ENCODE data around the gene ATP11C.
"Not testable (repeated sequence)": the region's sequence is repeated elsewhere in the genome, so short reads cannot be mapped to it uniquely, and the experiment has no call there.

The ATP11C gene

GRCh38 chrX:139932901-139933796, at the start of gene ATP11C:
Gene ATP11C, minus strand, starts transcription at chrX:139933053. Its CDS starts 1,011 bp downstream, at chrX:139932042.
- peak; percentile 47 for DNase-seq

- DNase-seq, result no peak
Observed at GRCh38 chrX:139974471-139974870, 41.6 kb upstream of the ATP11C start.

DNA sequence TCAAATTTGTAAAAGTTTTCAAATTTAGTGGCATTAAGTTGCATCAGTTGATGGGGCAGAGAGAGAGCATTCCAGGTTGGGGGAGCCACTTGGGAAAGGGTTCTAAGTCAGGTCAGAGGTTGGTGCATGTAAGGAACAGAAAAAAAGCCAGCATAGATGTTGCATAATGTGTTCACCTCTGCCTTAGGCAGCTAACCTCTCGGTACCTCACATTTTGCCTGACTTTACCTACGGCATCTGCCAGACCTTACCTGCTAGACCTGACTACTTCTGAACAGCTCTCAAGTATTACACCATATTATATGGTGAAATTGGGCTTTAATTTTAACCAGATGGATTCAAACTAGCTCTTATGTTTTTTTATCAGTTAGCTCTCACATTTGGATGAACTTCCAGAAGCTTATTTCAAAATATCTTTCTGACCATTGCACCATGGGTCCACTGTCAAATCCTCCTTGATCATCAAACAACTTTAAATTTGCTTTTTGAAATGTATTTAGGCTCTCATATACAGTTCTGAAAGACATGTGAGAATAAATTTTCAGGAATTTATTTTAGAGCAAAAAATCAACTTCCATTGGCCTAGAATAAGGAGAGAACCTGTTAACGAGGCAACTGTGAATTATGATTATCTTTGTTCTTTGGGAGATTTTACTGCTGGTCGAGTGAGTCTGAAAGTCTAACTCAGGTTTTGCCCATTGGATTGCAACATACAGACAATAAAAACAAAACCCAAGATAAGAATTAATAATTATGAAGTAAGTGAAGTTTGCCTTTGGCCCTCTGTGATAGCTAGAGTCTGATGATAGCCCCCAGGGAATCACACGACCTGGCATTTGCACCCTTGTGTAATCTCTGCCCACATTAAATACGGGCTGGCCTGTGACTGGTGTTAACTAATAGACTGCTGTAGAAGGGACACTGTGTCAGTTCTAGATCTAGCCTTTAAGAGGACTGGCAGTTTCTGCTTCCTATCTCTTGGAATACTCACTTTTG, 40.1 kb upstream of the ATP11C start:
- DNase-seq, result no peak

- no peak for DNase-seq
Observed at GRCh38 chrX:139972113-139972512, 39.3 kb upstream of the ATP11C start.

DNA sequence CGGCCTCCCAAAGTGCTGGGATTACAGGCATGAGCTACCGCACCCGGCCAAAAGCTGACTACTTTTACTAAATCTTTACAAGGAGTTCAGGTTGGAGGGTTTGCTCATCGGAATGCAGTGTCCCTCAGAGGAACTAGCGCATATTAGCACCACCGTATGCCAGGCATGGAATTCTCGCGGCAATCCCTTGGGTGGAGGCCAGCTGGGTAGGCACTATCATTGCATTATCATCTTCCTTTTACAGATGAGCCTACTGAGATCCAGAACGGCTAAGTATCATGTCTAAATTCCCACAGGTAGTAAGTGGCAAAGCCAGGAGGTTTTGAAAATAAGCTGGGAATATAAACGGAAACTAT, 38.5 kb upstream of the ATP11C start:
- DNase-seq, result no peak

DNA sequence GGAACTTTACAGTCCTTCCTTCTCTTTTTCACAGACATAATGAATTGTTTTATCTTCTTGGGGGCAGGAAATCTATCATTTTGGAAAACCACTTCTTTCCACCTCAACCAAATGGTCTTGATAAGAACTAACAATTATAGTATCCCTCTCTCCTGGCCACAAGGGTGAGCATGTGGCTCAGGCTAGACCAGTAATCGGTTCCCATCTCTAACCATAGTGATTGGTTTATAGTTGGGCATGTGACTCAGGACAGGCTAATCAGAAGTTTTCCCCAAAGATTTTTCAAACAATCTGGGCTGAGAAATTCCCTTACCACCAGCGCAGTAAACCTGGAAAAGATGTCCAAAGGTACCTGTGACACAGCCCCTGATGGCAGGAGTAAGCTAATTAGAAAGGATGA, 36.4 kb upstream of the ATP11C start:
- no peak for DNase-seq

DNA sequence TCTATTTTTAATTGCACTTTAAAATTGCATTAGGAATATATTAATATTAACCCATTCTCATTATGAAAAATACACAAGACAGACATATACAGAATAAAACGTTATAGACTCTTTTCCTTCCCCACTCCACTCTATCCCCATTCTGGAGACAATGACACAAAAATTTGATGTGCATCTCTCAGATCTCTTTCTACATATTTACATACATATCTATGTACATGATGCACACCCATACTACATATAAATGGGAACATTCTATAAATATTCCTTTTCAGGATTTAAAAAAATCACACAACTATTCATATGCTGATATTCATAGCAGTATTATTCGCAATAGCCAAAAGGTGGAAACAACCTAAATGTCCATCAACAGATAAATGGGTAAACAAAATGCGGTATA, 34.9 kb upstream of the ATP11C start:
- DNase-seq, result no peak

GRCh38 chrX:139967300-139967699, 34.4 kb upstream of the ATP11C start:
- DNase-seq, result no peak

DNA sequence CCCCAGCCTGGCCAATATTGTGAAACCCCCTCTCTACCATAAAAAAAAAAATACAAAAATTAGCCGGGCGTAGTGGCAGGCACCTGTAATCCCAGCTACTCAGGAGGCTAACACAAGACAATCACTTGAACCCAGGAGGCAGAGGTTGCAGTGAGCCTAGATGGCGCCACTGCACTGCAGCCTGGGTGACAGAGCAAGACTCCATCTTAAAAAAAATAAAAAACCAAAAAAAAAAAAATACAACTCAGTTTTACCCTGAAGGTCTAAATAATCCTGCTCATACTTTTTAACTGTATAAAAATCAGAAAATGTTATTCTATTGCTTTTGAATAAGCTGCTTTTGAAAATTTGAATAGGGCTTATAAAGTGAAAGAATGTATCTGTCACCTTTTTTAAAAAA, 33.3 kb upstream of the ATP11C start:
- not testable (repeated sequence) for DNase-seq

- DNase-seq, result no peak
Observed at GRCh38 chrX:139965421-139965820, 32.6 kb upstream of the ATP11C start, which contains the start of gene CXorf66. Gene CXorf66, minus strand, starts transcription at chrX:139965521. Its CDS starts 25 bp downstream, at chrX:139965496.

DNA sequence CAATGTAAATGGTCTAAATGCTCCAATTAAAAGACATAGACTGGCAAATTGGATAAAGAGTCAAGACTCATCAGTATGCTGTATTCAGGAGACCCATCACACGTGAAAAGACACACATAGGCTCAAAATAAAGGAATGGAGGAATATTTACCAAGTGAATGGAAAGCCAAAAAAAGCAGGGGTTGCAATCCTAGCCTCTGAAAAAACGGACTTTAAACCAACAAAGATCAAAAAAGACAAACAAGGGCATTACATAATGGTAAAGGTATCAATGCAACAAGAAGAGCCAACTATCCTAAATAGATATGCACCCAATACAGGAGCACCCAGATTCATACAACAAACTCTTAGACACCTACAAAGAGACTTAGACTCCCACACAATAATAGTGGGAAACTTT, 28.2 kb upstream of the ATP11C start:
- DNase-seq, result not testable (repeated sequence)

- DNase-seq, result no peak
Observed at GRCh38 chrX:139949703-139950102, 16.9 kb upstream of the ATP11C start.

DNA sequence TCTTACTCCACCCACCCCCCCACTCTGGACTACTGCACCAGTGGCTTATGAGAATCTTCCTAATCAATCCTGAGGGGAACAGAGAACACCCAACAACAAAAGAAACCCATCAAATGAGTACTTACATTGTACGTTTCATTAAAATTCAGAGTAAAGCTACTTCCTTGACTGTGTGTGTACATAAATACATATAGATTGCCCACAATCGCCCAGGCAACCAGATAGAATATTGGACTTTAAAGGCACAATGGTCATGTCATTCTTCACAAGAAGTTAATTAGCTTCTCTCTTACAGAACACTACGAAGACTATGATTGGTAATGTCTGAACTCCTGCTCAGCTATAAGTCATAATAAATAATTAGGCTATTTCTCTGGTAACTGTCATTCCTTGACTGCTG, 12.2 kb upstream of the ATP11C start:
- DNase-seq, result no peak

- no peak for DNase-seq
Observed at GRCh38 chrX:139936259-139936658, 3.4 kb upstream of the ATP11C start.

- no peak for DNase-seq
Observed at GRCh38 chrX:139933904-139934303, 1.1 kb upstream of the ATP11C start.

DNA sequence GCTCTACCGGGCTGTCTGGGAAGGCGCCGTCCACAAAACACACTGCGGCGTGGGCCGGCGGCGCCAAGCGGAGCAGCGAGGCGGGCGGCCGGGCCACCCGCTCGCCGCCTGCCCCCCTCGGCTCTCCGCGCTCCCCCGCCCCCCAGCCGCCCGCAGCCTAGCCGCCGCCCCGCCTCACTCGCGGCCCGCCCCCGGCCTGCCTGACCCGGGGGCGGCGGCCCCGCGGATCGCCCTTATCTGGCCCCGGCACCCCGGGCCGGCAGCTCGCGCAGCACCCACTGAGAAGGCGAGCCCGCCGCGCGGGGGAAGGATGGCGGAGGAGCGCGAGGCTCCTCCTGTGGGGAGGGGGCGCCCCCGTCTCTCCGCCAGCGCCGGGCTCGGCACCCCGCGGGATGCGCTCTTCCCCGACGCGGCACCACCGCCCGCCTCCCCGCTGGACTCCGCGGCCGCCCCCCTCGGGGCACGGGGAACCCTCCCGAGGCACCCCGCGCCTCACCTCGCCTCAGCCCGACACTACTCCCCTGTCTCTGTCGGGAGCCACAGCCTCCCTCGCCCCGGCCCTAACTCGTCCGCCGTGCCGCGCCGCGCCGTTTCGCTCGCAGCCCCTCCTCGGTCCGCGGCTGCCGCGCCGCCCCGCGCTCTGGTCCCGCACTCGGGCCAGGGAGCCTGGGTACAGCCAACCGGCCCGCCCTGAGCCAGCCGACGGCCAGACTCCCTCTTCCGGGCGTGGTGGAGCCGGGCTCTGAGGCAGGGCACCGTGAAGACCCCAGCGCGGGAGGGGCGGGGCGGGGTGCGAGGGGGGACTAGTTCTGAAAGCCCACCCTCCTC, 566 bp downstream of the ATP11C start:
- DNase-seq, result peak; percentile 45

DNA sequence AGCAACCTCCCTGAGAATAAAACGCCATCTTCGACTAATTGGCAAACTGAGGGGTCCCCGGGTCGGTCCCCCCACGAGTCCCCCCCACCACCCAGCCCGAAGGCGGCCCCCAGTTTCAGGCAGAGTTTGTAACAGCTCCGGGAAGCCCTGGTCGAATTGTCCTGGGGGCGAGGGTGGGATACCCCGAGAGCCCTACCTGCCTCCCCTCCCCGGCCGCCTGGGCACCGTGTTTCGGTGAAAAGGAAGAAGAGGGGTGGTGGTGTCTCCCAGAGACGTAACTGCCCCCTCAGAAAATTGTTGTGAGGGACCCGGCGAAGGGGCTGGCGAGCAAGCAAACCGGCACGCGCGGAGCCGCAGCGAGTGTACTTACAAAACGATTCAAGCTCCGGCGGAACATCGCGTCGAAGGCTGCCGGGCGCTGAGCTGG, 1.2 kb downstream of the ATP11C start:
- peak; percentile 8 for DNase-seq

DNA sequence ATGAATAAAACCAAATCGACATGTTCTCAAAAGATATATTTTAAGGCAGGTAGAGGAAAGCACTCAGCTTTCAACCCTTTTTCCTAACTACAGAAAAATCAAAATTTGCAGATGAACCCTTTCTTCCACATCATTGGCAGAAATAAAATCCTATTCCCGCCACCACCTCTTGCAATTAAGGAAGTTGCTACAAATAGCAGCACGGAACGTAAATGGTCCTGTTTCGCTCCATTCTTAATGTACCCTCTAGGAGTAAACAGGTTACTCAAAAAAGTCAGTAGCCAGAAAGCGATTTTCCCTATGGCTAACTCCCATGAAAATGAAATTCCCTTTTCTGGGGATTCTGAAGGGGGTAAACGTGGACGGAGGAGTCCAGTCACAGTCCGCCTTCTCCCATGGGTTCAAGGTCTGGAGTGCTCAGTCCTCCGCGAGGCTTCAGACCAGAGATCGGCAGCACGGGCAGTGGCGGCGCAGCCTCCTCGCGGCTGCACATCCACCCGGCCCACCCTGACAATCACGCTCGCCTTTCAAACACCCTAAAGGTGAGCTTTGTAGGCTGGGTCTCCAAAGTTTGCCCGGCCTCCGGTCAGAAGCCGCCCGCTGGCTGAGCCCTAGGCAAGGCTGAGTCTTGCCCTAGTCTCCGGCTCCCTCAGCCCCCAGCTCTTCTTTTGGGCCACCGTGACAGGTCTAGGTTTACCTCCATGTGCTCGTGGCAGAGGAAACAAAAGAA, 1.8 kb downstream of the ATP11C start:
- DNase-seq, result no peak

DNA sequence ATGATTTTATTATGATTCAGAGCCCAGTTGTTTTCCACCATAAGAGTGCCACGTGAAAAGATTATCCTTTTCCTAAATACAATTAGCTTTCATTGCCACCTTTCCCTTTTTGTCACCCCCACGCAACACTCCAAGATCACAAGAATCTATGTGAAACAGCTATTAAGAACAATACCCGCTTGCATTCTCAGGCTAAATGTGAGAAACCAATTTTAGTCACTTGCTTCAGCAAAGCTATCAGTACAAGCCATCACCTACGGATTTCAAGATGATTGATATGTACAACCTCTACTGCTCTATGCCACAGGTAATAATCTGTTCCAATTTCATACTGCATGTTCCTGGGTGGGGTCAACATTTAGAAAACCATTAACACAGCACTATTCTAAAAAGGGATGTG, 2.5 kb downstream of the ATP11C start:
- no peak for DNase-seq

GRCh38 chrX:139929876-139930275, 3.0 kb downstream of the ATP11C start:
- DNase-seq, result no peak

GRCh38 chrX:139924696-139925095, 8.2 kb downstream of the ATP11C start:
- DNase-seq, result no peak
